ENCODE data around the gene TNIP1. TPM values are rescaled to one million over a fixed set of nuclear protein-coding genes. Genes with fewer than 3 reads are reported as not detected.

Gene TNIP1
- total RNA-seq, 1 experiment from 2014 or later: 122 TPM

DNA sequence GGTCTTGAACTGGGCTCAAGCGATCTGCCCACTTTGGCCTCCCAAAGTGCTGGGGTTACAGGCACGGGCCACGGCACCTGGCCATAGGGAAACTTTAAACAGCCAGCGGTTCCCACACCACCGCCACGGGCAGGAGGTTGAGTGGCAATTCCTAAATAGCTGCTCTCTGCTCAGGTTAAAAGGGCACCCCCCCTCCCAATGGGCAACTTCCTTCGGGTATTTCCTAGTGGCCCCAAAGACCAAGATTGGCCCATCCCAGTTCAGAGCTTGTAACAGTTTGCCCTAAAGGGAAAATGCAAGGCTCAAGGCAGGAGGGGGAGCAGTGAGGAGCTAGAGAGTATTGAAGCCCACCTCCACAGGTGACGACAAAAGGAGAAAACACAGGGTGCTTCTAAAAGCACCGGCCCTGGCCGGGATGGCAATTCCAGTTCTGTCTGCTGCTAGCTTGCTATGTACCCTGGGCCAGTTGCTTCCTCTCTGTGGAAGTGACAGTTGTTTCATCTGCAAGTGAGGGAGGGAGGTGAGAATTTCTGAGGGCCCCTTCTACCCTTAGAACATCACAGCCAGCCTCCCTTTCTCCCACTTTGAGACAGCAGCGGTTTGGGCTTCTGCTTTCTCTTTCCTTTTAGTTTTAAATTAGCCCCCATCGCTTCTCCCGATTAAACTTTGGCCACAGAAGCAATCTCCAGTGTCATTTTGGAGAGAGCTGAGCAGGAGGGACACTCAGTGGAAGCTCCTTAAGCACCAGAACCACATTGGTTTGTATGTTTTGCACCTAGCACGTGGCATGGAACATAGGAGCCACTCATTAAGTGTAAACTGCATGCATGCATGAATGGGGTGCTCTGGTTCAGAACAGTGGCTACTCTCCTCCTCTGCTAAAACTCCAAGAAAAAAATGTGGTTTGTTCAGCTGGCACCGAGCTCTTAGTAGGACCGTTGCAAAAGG, 17.3 kb upstream of the TNIP1 start:
- H3K79me2 ChIP-seq (ENCODE audit: low read depth): no peaks in the 10 kb centered on the region
- CTCF ChIA-PET: interaction anchor here (1.6 kb wide), 1 partner anchor 17 kb away, joined by 9 read pairs; no protein-coding TSS in a partner anchor
- no peak overlapping the region for H3K4me2 ChIP-seq
- POLR2A ChIA-PET (ENCODE audit: unreplicated experiment): no interaction called here
- no peak overlapping the region for H2AFZ ChIP-seq
- no TSS peak for BruUV-seq (replicated peaks)
- H3K9me3 ChIP-seq (ENCODE audit: insufficient read depth, low read depth): no peaks in the 10 kb centered on the region
- H3K4me3 ChIP-seq: no peak overlapping the region
- intact Hi-C loops (cut with micrococcal nuclease; ENCODE audit: unreplicated experiment): no loop called here
- peaks cover 37% of the 10 kb centered on the region for H3F3A ChIP-seq (ENCODE audit: insufficient read depth, low read depth)
- H3K27ac ChIP-seq: no peak overlapping the region
- no peaks in the 10 kb centered on the region for H3K9me2 ChIP-seq (ENCODE audit: insufficient read depth)
- H4K20me1 ChIP-seq (ENCODE audit: insufficient read depth): no peaks in the 10 kb centered on the region
- no peak for DNase-seq
- no peaks in the 10 kb centered on the region for H3K27me3 ChIP-seq (ENCODE audit: insufficient read depth, low read depth)
- TF ChIP-seq EZH2 (IDR thresholded peaks at IDR 0.05; ENCODE audit: low read depth): no peak
- TF ChIP-seq, protein P1, sequence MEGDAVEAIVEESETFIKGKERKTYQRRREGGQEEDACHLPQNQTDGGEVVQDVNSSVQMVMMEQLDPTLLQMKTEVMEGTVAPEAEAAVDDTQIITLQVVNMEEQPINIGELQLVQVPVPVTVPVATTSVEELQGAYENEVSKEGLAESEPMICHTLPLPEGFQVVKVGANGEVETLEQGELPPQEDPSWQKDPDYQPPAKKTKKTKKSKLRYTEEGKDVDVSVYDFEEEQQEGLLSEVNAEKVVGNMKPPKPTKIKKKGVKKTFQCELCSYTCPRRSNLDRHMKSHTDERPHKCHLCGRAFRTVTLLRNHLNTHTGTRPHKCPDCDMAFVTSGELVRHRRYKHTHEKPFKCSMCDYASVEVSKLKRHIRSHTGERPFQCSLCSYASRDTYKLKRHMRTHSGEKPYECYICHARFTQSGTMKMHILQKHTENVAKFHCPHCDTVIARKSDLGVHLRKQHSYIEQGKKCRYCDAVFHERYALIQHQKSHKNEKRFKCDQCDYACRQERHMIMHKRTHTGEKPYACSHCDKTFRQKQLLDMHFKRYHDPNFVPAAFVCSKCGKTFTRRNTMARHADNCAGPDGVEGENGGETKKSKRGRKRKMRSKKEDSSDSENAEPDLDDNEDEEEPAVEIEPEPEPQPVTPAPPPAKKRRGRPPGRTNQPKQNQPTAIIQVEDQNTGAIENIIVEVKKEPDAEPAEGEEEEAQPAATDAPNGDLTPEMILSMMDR (conservative IDR thresholded peaks at IDR 0.05): no peak
- H3K4me1 ChIP-seq (replicated peaks; ENCODE audit: insufficient read depth): peaks cover 49% of the 10 kb centered on the region
- H3K36me3 ChIP-seq (ENCODE audit: low read depth): no peaks in the 10 kb centered on the region

- H3K9me2 ChIP-seq (ENCODE audit: insufficient read depth): no peaks in the 10 kb centered on the region
- no peaks in the 10 kb centered on the region for H4K20me1 ChIP-seq (ENCODE audit: insufficient read depth)
- DNase-seq: no peak
- H3K27ac ChIP-seq: no peak overlapping the region
- H3K4me3 ChIP-seq: no peak overlapping the region
- BruUV-seq (replicated peaks): no TSS peak
- no peaks in the 10 kb centered on the region for H3K27me3 ChIP-seq (ENCODE audit: insufficient read depth, low read depth)
- peaks cover 58% of the 10 kb centered on the region for H3K4me1 ChIP-seq (replicated peaks; ENCODE audit: insufficient read depth)
- no peaks in the 10 kb centered on the region for H3K79me2 ChIP-seq (ENCODE audit: low read depth)
- H3K9me3 ChIP-seq (ENCODE audit: insufficient read depth, low read depth): no peaks in the 10 kb centered on the region
- H3K36me3 ChIP-seq (ENCODE audit: low read depth): no peaks in the 10 kb centered on the region
- intact Hi-C loops (cut with micrococcal nuclease; ENCODE audit: unreplicated experiment): no loop called here
- TF ChIP-seq, protein P1 (conservative IDR thresholded peaks at IDR 0.05): no peak
- TF ChIP-seq EZH2 (IDR thresholded peaks at IDR 0.05; ENCODE audit: low read depth): no peak
- no peak overlapping the region for H2AFZ ChIP-seq
- no peak overlapping the region for H3K4me2 ChIP-seq
- peaks cover 48% of the 10 kb centered on the region for H3F3A ChIP-seq (ENCODE audit: insufficient read depth, low read depth)
- ChIA-PET POLR2A (ENCODE audit: unreplicated experiment) (no interaction called here), CTCF (no interaction called here)
These were observed 16.2 kb upstream of the TNIP1 start for GRCh38 chr5:151097061-151097460.

DNA sequence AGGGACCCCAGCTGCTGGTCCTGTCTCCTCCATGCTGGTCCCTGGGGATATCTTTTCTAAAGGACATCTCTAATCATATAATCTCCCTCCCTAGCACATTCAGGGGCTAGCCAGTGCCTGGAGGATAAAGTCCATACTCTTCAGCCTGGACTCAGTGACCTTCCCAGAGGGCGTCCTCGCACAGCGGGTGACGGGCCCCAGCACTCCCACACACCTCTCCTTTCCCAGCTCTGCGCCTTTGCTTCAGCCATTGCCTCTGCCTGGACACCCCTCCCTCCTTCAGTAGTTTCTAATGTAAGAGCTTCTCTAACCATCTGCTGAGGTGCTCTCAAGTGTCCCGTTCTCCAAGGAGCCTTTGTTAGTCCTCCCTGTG, 15.2 kb upstream of the TNIP1 start:
- no peak for TF ChIP-seq EZH2 (IDR thresholded peaks at IDR 0.05; ENCODE audit: low read depth)
- TF ChIP-seq, protein P1 (conservative IDR thresholded peaks at IDR 0.05): no peak
- no peaks in the 10 kb centered on the region for H3K36me3 ChIP-seq (ENCODE audit: low read depth)
- H3K4me1 ChIP-seq (replicated peaks; ENCODE audit: insufficient read depth): peaks cover 64% of the 10 kb centered on the region
- intact Hi-C loops (cut with micrococcal nuclease; ENCODE audit: unreplicated experiment): no loop called here
- H2AFZ ChIP-seq: no peak overlapping the region
- no peaks in the 10 kb centered on the region for H3K79me2 ChIP-seq (ENCODE audit: low read depth)
- H3F3A ChIP-seq (ENCODE audit: insufficient read depth, low read depth): peaks cover 54% of the 10 kb centered on the region
- no peaks in the 10 kb centered on the region for H3K9me3 ChIP-seq (ENCODE audit: insufficient read depth, low read depth)
- BruUV-seq (replicated peaks): no TSS peak
- no peaks in the 10 kb centered on the region for H3K9me2 ChIP-seq (ENCODE audit: insufficient read depth)
- H4K20me1 ChIP-seq (ENCODE audit: insufficient read depth): no peaks in the 10 kb centered on the region
- DNase-seq: no peak
- H3K4me3 ChIP-seq: no peak overlapping the region
- H3K27me3 ChIP-seq (ENCODE audit: insufficient read depth, low read depth): no peaks in the 10 kb centered on the region
- CTCF ChIA-PET: no interaction called here
- peak overlapping the region; percentile 76 for H3K4me2 ChIP-seq
- peak overlapping the region; percentile 94 for H3K27ac ChIP-seq
- POLR2A ChIA-PET (ENCODE audit: unreplicated experiment): no interaction called here
